GM19023 (cell line): ENCODE data around the gene OXLD1.
"Not testable (repeated sequence)": the region's sequence is repeated elsewhere in the genome, so short reads cannot be mapped to it uniquely, and the experiment has no call there.

Source experiments
- ATAC-seq: cut with Tn5 transposase; IDR thresholded peaks from one replicate; pipeline ENCODE4 v1.9.1; 2021; ENCODE audit warnings: mild to moderate bottlenecking, moderate library complexity; ENCODE audit not compliant: unreplicated experiment

Gene OXLD1

GRCh38 chr17:81683584-81684441, 17.4 kb upstream of the OXLD1 start, which contains the start of the genes ARL16 and HGS:
ARL16 (minus strand) TSS chr17:81683797; CDS start chr17:81683753, 44 bp downstream.
HGS (plus strand) TSS chr17:81684011; CDS start chr17:81684067, 56 bp downstream.
- peak; percentile 92 for ATAC-seq

GRCh38 chr17:81683208-81683583, 16.8 kb upstream of the OXLD1 start:
- peak; percentile 12 for ATAC-seq

- ATAC-seq = no peak
Observed at GRCh38 chr17:81682565-81683207, 16.3 kb upstream of the OXLD1 start.

- ATAC-seq = no peak
Observed at GRCh38 chr17:81681672-81682071, 15.3 kb upstream of the OXLD1 start.

GRCh38 chr17:81680150-81680549, 13.7 kb upstream of the OXLD1 start:
- no peak for ATAC-seq

GRCh38 chr17:81676906-81677305, 10.5 kb upstream of the OXLD1 start:
- ATAC-seq = no peak

- not testable (repeated sequence) for ATAC-seq
Observed at GRCh38 chr17:81675515-81676221, 9.3 kb upstream of the OXLD1 start.

GRCh38 chr17:81673561-81674258, 7.3 kb upstream of the OXLD1 start:
- ATAC-seq = no peak

- no peak for ATAC-seq
Observed at GRCh38 chr17:81672954-81673353, 6.5 kb upstream of the OXLD1 start.

- ATAC-seq = no peak
Observed at GRCh38 chr17:81672504-81672903, 6.1 kb upstream of the OXLD1 start.

- no peak for ATAC-seq
Observed at GRCh38 chr17:81667754-81668153, 1.3 kb upstream of the OXLD1 start.

- ATAC-seq = peak; percentile 8
Observed at GRCh38 chr17:81666092-81666341, 388 bp downstream of the OXLD1 start.

GRCh38 chr17:81665205-81666091, 957 bp downstream of the OXLD1 start:
- no peak for ATAC-seq

- ATAC-seq = no peak
Observed at GRCh38 chr17:81664051-81664470, 2.3 kb downstream of the OXLD1 start.

- no peak for ATAC-seq
Observed at GRCh38 chr17:81662002-81662401, 4.4 kb downstream of the OXLD1 start.

- ATAC-seq = no peak
Observed at GRCh38 chr17:81660441-81660840, 6.0 kb downstream of the OXLD1 start.

- no peak for ATAC-seq
Observed at GRCh38 chr17:81659038-81659437, 7.4 kb downstream of the OXLD1 start.

GRCh38 chr17:81656835-81657234, 9.6 kb downstream of the OXLD1 start:
- no peak for ATAC-seq

- no peak for ATAC-seq
Observed at GRCh38 chr17:81656118-81656743, 10.2 kb downstream of the OXLD1 start, which contains the start of gene PDE6G. PDE6G (minus strand) TSS chr17:81656542; CDS start chr17:81653305, 3,237 bp downstream.
